Rectal smooth muscle tissue (tissue), 1 donor: Measurements from ENCODE around the gene PEX11B.

Source experiments
- H3K27ac ChIP-seq: one replicate; pipeline ENCODE4 v1.7.0; 2013; ENCODE audit warnings: low read depth, low read length, inconsistent platforms
- H3K27me3 ChIP-seq: one replicate; pipeline ENCODE4 v1.7.0; 2013; ENCODE audit warnings: low read length; ENCODE audit not compliant: control insufficient read depth, insufficient read depth
- H3K36me3 ChIP-seq: one replicate; pipeline ENCODE4 v1.7.0; 2013; ENCODE audit warnings: low read length; ENCODE audit not compliant: control insufficient read depth, insufficient read depth
- H3K4me1 ChIP-seq: one replicate; pipeline ENCODE4 v1.7.0; 2013; ENCODE audit warnings: low read length; ENCODE audit not compliant: control insufficient read depth, insufficient read depth
- H3K4me3 ChIP-seq: one replicate; pipeline ENCODE4 v1.7.0; 2013; ENCODE audit warnings: low read length
- H3K9ac ChIP-seq: one replicate; pipeline ENCODE4 v1.7.0; 2013; ENCODE audit warnings: low read length

The PEX11B gene

GRCh38 chr1:145959333-145959732 lies 40.8 kb upstream of the PEX11B start:
- Histone ChIP-seq H3K4me1 (peaks cover 38% of the 10 kb centered on the region), H3K27me3 (peaks cover 2% of the 10 kb centered on the region), H3K9ac (no peak overlapping the region), H3K4me3 (no peak overlapping the region), H3K36me3 (no peaks in the 10 kb centered on the region), H3K27ac (no peak overlapping the region)

DNA sequence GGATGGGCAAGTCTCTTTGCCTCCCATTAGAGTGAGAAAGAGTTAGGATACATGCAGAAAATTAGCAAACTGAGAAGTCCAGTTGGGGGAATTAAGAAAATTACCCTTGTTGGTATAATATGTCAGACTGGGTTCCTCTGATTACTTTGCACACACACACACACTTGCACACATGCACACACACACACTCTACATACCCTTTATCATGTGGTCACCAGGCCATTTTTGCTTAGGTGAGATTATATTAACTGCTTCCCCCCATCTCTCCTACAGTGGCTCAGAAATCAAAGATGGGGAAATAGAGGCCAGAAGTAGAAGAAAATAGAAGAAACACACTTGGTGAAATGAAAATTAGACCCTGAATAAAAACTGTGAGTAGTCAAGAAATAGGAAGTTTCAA lies 40.2 kb upstream of the PEX11B start:
- H3K36me3 ChIP-seq: no peaks in the 10 kb centered on the region
- peaks cover 37% of the 10 kb centered on the region for H3K4me1 ChIP-seq
- H3K27ac ChIP-seq: no peak overlapping the region
- H3K4me3 ChIP-seq: no peak overlapping the region
- peaks cover 2% of the 10 kb centered on the region for H3K27me3 ChIP-seq
- H3K9ac ChIP-seq: no peak overlapping the region

DNA sequence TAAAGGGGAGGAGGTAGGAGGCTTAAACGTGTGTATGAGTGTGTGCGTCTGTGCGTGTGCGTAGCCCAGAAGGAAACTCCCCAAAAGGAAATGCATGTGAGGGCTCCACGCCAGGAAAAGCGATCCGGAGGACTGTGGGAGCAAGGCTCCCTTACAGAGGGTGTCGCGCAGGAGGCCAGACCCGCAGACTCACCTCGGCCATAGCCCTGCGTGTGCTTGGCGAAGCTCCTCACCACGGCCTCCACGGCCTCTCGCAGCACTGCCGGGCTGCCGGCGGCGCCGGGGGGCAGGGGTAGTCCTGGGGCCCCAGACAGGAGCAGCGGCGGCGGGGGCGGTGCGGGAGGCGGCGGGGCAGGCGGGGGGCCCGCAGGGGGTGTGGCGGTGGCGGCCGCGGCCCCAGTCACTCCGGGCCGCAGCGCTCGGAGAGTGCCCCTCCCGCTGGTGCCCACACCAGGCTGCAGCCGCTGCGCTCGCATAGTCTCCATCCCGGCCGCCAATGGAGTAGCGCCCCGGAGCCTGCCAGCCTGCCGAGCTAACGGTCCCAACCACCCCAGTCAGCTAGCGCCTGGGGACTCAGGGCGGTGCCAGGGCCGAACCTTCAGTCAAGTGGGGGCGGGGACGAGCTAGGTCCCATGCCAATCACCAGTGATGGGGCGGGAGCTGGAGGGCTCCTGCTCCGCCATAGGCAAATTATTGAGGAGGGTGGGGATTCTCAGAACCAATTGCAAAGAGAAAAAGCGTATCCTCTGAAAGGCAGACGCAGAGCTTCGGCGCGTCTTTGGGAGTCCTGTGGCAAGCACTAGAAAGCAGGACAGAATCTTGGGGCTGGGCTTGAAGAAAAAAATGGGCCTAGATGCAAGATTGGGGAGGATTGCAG lies 39.2 kb upstream of the PEX11B start, which contains the start of gene LIX1L:
Gene LIX1L (minus strand): TSS at position 575 of the 877 bp plus-strand sequence. CDS start 90 bp downstream, at position 485.
- Histone ChIP-seq H3K4me1 (peaks cover 26% of the 10 kb centered on the region), H3K27ac (peak within 1 kb of the TSS; percentile 98), H3K9ac (peak within 1 kb of the TSS; percentile 57), H3K27me3 (peaks cover 2% of the 10 kb centered on the region), H3K36me3 (no peaks in the 10 kb centered on the region), H3K4me3 (peak within 1 kb of the TSS; percentile 81)

DNA sequence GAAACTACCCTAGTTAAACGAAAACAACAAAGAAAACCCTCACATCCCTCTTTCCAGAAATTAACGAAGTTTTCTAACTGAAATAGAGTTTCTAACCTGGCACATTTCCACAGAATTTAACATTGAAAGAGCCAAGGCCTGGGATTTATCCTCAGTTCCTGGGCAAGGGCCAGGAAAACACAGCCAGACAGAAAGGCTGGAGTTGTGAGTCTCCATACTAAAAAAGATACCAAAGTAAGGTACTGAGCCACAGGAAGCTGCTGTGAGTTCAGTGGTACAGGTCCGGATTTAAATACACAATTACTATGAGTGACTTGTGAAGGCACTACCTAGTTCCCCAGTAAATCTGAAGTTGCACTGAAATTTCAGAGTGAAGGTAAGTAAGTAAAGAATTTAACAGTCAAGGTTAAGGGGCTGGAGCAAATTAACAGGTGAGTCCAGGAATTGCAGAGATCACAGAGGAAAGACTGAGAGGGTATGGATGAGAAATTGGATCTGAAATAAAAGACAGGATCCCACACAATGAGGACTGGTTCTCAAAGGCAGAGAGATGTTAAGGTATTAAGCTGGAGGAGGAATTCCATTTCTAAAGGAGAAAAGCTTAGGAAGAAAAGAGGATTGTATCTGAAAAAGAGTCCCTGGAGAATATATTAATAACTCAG lies 38.4 kb upstream of the PEX11B start:
- peak overlapping the region; percentile 81 for H3K4me3 ChIP-seq
- H3K4me1 ChIP-seq: peaks cover 26% of the 10 kb centered on the region

DNA sequence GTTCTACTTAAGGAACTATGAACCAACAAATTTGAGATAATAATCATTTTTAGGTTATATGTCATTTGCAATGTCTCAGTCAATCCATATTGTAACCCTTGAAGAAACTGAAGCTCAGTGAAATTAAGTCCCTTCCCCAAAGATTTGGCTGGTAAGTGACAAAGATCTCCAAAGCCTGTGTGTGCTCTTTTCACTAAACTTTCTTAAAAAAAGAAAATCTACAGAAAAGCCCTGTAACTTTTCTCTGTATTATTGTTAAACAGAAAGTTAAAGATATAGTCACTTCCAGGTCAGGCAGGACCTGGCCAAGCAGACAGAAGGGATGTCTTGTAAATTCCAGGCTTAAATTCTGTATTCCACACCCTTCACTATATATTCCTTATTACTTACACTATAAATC lies 37.8 kb upstream of the PEX11B start:
- Histone ChIP-seq H3K27me3 (no peaks in the 10 kb centered on the region), H3K9ac (no peak overlapping the region), H3K4me3 (peak overlapping the region; percentile 81), H3K4me1 (peaks cover 26% of the 10 kb centered on the region), H3K27ac (peak overlapping the region; percentile 98), H3K36me3 (no peaks in the 10 kb centered on the region)

More for the DNA sequence above, 38.4 kb upstream of the PEX11B start:
- Histone ChIP-seq H3K36me3 (no peaks in the 10 kb centered on the region), H3K27me3 (no peaks in the 10 kb centered on the region), H3K27ac (peak overlapping the region; percentile 98), H3K9ac (peak overlapping the region; percentile 57)

DNA sequence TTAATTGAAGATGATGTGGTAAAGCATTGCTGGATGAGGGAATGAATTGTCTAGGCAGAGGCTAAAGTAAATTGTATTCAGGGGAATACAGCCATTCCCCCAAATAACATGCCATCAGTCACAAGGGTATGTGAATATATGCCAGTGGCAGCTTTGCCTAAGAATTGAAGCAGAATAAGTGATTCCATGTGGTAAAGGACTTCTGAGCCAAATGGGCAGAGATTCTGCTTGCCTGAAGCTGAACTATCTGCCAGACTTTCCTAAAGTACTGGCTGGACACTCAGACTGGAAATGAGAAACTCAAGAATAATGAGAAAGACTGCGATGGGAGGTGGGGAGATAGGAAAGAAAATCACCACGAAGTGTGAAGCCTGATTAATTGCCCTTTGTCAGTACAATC lies 36.9 kb upstream of the PEX11B start:
- Histone ChIP-seq H3K9ac (no peak overlapping the region), H3K4me1 (peaks cover 26% of the 10 kb centered on the region), H3K36me3 (no peaks in the 10 kb centered on the region), H3K27ac (no peak overlapping the region), H3K27me3 (no peaks in the 10 kb centered on the region), H3K4me3 (peak overlapping the region; percentile 3)

GRCh38 chr1:145953861-145954260 lies 35.3 kb upstream of the PEX11B start:
- H3K27ac ChIP-seq: no peak overlapping the region
- H3K27me3 ChIP-seq: no peaks in the 10 kb centered on the region
- no peak overlapping the region for H3K4me3 ChIP-seq
- no peaks in the 10 kb centered on the region for H3K36me3 ChIP-seq
- H3K4me1 ChIP-seq: peaks cover 26% of the 10 kb centered on the region
- no peak overlapping the region for H3K9ac ChIP-seq

DNA sequence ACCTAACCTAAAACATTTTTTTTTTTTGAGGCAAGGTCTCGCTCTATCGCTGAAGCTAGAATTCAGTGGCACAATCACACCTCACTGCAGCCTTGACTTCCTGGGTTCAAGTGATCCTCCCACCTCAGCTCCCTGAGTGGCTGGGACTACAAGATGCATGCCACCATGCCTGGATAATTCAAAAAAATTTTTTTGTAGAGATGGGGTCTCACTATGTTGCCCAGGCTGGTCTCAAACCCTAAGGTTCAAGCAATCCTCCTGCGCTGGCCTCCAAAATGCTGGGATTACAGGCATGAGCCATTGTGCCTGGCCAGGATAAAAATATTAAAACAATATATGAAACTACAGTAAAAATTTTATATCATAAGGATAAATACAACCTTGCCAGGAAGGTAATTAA lies 34.4 kb upstream of the PEX11B start:
- H3K4me1 ChIP-seq: peaks cover 21% of the 10 kb centered on the region
- H3K36me3 ChIP-seq: no peaks in the 10 kb centered on the region
- no peak overlapping the region for H3K4me3 ChIP-seq
- no peak overlapping the region for H3K9ac ChIP-seq
- no peaks in the 10 kb centered on the region for H3K27me3 ChIP-seq
- H3K27ac ChIP-seq: no peak overlapping the region

DNA sequence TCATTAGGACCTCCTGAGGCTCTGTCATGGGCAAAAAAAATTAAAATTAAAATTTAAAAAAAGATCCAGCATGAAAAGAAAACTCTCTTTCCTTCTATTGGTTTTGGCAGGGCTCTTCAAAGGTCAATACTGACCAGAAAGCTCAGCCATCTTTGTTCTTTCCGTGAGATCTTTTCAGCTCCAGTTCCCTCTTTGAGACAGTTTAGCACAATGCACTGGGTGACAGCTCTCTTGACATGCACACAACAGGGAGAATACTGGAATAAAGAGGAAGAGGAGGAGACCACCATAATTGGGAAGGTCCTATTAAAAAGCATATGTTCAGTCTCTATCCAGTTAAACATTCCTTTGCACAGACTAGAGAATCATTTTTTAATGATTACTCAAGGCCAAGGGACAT lies 33.0 kb upstream of the PEX11B start:
- Histone ChIP-seq H3K27ac (no peak overlapping the region), H3K36me3 (no peaks in the 10 kb centered on the region), H3K4me3 (no peak overlapping the region), H3K9ac (no peak overlapping the region), H3K4me1 (peaks cover 21% of the 10 kb centered on the region), H3K27me3 (no peaks in the 10 kb centered on the region)

- Histone ChIP-seq H3K27me3 (no peaks in the 10 kb centered on the region), H3K4me1 (peaks cover 1% of the 10 kb centered on the region), H3K9ac (no peak overlapping the region), H3K27ac (no peak overlapping the region), H3K4me3 (no peak overlapping the region), H3K36me3 (no peaks in the 10 kb centered on the region)
These were observed 30.7 kb upstream of the PEX11B start for GRCh38 chr1:145949219-145949618.

GRCh38 chr1:145947551-145947950 lies 29.0 kb upstream of the PEX11B start:
- Histone ChIP-seq H3K27ac (no peak overlapping the region), H3K36me3 (no peaks in the 10 kb centered on the region), H3K4me3 (no peak overlapping the region), H3K27me3 (no peaks in the 10 kb centered on the region), H3K9ac (no peak overlapping the region), H3K4me1 (no peaks in the 10 kb centered on the region)

DNA sequence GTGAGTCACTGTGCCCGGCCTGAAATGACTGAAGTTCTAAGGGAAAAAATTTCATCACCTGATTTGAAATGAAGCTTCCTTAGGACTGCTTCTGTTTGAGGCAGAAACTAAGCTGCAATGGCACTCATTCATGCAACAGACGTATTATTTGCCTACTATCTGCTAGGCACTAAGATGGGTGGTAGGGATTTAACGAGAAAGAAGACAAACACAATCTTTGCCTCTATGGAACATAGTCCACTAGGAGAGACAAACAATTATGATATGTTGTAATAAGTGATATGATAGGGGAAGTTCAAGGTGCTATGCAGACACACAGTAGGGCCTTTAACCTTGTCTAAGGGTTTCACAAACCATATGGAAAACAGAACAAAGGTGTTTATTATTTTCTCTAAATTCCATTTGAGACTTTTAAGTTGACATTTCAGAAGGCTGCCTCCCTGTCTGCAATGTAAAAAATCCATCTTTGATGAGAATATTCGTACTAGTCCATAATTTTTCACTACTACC lies 28.0 kb upstream of the PEX11B start:
- Histone ChIP-seq H3K27ac (no peak overlapping the region), H3K4me3 (no peak overlapping the region), H3K27me3 (no peaks in the 10 kb centered on the region), H3K9ac (no peak overlapping the region), H3K4me1 (no peaks in the 10 kb centered on the region), H3K36me3 (no peaks in the 10 kb centered on the region)
